ENCODE measurements around the gene PAQR5.

- no peak for TF ChIP-seq CTCF (IDR thresholded peaks at IDR 0.05 in 8 of 11, conservative IDR thresholded peaks at IDR 0.05 in 3 of 11)
- no peak for TF ChIP-seq POLR2AphosphoS5 (IDR thresholded peaks at IDR 0.05)
- TF ChIP-seq POLR2A (IDR thresholded peaks at IDR 0.05), result no peak
Observed at GRCh38 chr15:69288531-69289341, 10.0 kb upstream of the PAQR5 start.
